Endothelial cell of umbilical vein (primary cell): ENCODE data around the gene ASXL2. TPM values are rescaled to one million over a fixed set of nuclear protein-coding genes. Genes with fewer than 3 reads are reported as not detected.

Source experiments
- BruUV-seq: library from RNA; stranded (reverse); fragments of 400-500 nt; replicated peaks from 2 replicates; lab custom pipeline; 2021; lab: Mats Ljungman, UMichigan
- CTCF ChIA-PET: fragments of 300-600, 350-600 bp; sonication (Branson Sonifier 250); formaldehyde crosslinking; loops from one replicate; lab custom pipeline; 2021; ENCODE audit warnings: antibody characterized with exemption, inconsistent platforms; lab: Charles Lee
- POLR2A ChIA-PET: fragments of 300-600, 350-600 bp; sonication (Branson Sonifier 250); formaldehyde crosslinking; loops from one replicate; lab custom pipeline; 2021; ENCODE audit warnings: antibody characterized with exemption, inconsistent platforms; lab: Charles Lee
- DNase-seq: peaks from one replicate; pipeline ENCODE4 v3.0.0-alpha.2; 2011; ENCODE audit warnings: low read depth, low spot score
- FAIRE-seq: peaks from 2 replicates; lab custom pipeline; 2011; peaks lifted over from hg19 to GRCh38; lab: Jason Lieb, UNC
- H2AFZ ChIP-seq: 2 replicates; pipeline ENCODE4 v1.6.0; 2012; ENCODE audit warnings: low read depth, low read length, control low read depth, inconsistent platforms
- H3K27ac ChIP-seq: 2 replicates; pipeline ENCODE4 v1.5.1; 2011; ENCODE audit warnings: low read depth, mild to moderate bottlenecking, control low read depth, low read length, moderate library complexity; ENCODE audit not compliant: insufficient read depth
- H3K27me3 ChIP-seq, 2 experiments: 2 replicates each; pipeline versions ENCODE4 v1.6.0 to v1.6.1; 2011; ENCODE audit warnings: low read length in 2 of 2, mixed read lengths in 1 of 2; ENCODE audit not compliant: control insufficient read depth in 2 of 2, insufficient read depth in 2 of 2
- H3K36me3 ChIP-seq, 2 experiments: 2 replicates in 1 of 2; 3 replicates in 1 of 2; pipeline ENCODE4 v1.5.1; 2011; ENCODE audit warnings: low read length in 2 of 2, mild to moderate bottlenecking in 1 of 2, moderate library complexity in 1 of 2; ENCODE audit not compliant: control insufficient read depth in 2 of 2, insufficient read depth in 2 of 2; ENCODE audit errors: extremely low read depth in 1 of 2
- H3K4me1 ChIP-seq: 3 replicates; pipeline ENCODE4 v1.5.1; 2011; ENCODE audit warnings: mild to moderate bottlenecking, low read length; ENCODE audit not compliant: control insufficient read depth, insufficient read depth; ENCODE audit errors: extremely low read depth
- H3K4me2 ChIP-seq: 2 replicates; pipeline ENCODE4 v1.6.1; 2011; ENCODE audit warnings: low read length, control low read depth, mixed read lengths; ENCODE audit not compliant: insufficient read depth
- H3K4me3 ChIP-seq, 3 experiments: fragments of 200-600 bp in 1 of 3; sonication (generic), shearing (Covaris generic) in 1 of 3; replicated peaks in 1 of 3; 2 replicates each; pipeline ENCODE4 v1.5.1; 2011 to 2016; ENCODE audit warnings: control low read depth in 3 of 3, low read length in 3 of 3, mild to moderate bottlenecking in 2 of 3, inconsistent platforms in 1 of 3, low read depth in 1 of 3, moderate library complexity in 1 of 3; ENCODE audit not compliant: insufficient read depth in 1 of 3
- H3K79me2 ChIP-seq: 2 replicates; pipeline ENCODE4 v1.6.0; 2012; ENCODE audit warnings: low read length, inconsistent platforms; ENCODE audit not compliant: control insufficient read depth, insufficient read depth
- H3K9ac ChIP-seq: replicated peaks from 2 replicates; pipeline ENCODE3; 2011; ENCODE audit warnings: low read length, control low read depth; ENCODE audit not compliant: insufficient read depth; ENCODE audit errors: extremely low read depth
- H3K9me1 ChIP-seq: replicated peaks from 3 replicates; pipeline ENCODE4 v1.6.0; 2011; ENCODE audit warnings: mild to moderate bottlenecking, low read length; ENCODE audit not compliant: control insufficient read depth, insufficient read depth; ENCODE audit errors: extremely low read depth
- H3K9me3 ChIP-seq: replicated peaks from 2 replicates; pipeline ENCODE4 v1.5.1; 2012; ENCODE audit warnings: low read length, inconsistent platforms; ENCODE audit not compliant: control insufficient read depth, insufficient read depth
- H4K20me1 ChIP-seq: replicated peaks from 2 replicates; pipeline ENCODE3; 2011; ENCODE audit warnings: mild to moderate bottlenecking, low read length; ENCODE audit not compliant: control insufficient read depth, insufficient read depth; ENCODE audit errors: extremely low read depth
- CTCF ChIP-seq, 2 donors: IDR thresholded peaks; 1 replicate in 1 of 2; 2 replicates in 1 of 2; pipeline ENCODE4 v1.5.1; 2011; ENCODE audit warnings: low read length in 2 of 2, mild to moderate bottlenecking in 2 of 2, moderate library complexity in 2 of 2, control low read depth in 1 of 2, inconsistent platforms in 1 of 2, low read depth in 1 of 2; ENCODE audit not compliant: insufficient read depth in 1 of 2; ENCODE audit errors: extremely low read depth in 1 of 2
- EZH2 ChIP-seq: IDR thresholded peaks from 2 replicates; pipeline ENCODE4 v1.6.1; 2012; ENCODE audit warnings: borderline replicate concordance, low read depth, mild to moderate bottlenecking, moderate library complexity, low read length, inconsistent platforms; ENCODE audit not compliant: severe bottlenecking
- FOS ChIP-seq: IDR thresholded peaks from 2 replicates; pipeline ENCODE4 v1.6.1; 2011; ENCODE audit warnings: mild to moderate bottlenecking, low read length, moderate library complexity, borderline replicate concordance; ENCODE audit not compliant: insufficient read depth
- GATA2 ChIP-seq: IDR thresholded peaks from 2 replicates; pipeline ENCODE4 v1.7.0; 2011; ENCODE audit warnings: low read depth, mild to moderate bottlenecking, moderate library complexity, mixed read lengths, low read length; ENCODE audit not compliant: insufficient read length, insufficient read depth
- JUN ChIP-seq: IDR thresholded peaks from 2 replicates; pipeline ENCODE4 v1.6.1; 2011; ENCODE audit warnings: borderline replicate concordance, low read depth; ENCODE audit not compliant: insufficient read length, insufficient read depth
- MAX ChIP-seq: IDR thresholded peaks from 2 replicates; pipeline ENCODE4 v1.6.1; 2011; ENCODE audit not compliant: insufficient read depth, insufficient read length
- MYC ChIP-seq: IDR thresholded peaks from one replicate; pipeline ENCODE4 v1.6.1; 2011; ENCODE audit warnings: mild to moderate bottlenecking, low read depth, low read length
- POLR2A ChIP-seq: IDR thresholded peaks from 2 replicates; pipeline ENCODE4 v1.6.1; 2012; ENCODE audit warnings: low read depth, mild to moderate bottlenecking, control low read depth, low read length
- POLR2AphosphoS5 ChIP-seq: IDR thresholded peaks from 2 replicates; pipeline ENCODE4 v1.6.1; 2012; ENCODE audit warnings: low read depth, mild to moderate bottlenecking, control low read depth, low read length, moderate library complexity; ENCODE audit not compliant: insufficient read depth
- dilution Hi-C: fragments of 300-500 bp; cut with MboI; formaldehyde crosslinking; loops from one replicate; pipeline ENCODE4 v1.15.0; 2019; ENCODE audit warnings: low sequenced_read_pairs; ENCODE audit not compliant: extremely low pct_ligation_motif_present
- intact Hi-C: fragments of 100-400 bp; cut with micrococcal nuclease; formaldehyde crosslinking; loops from one replicate; pipeline ENCODE4 v1.10.0; 2022
- polyA plus RNA-seq, 4 experiments: library from polyadenylated mRNA; depleted of rRNA in 3 of 4; stranded (reverse) in 3 of 4; unstranded in 1 of 4; fragments of >200 nt; gene quantifications; 2 replicates each; pipeline versions ENCODE4 v1.2.1 to v1.2.3, GENCODE V29; 2011 to 2012; ENCODE audit warnings: missing spikeins in 1 of 4
- total RNA-seq: library from RNA; stranded (reverse); gene quantifications from 2 replicates; pipeline ENCODE4 v1.2.3, GENCODE V29; 2021

Gene ASXL2
- total and polyA plus RNA-seq, 2 donors (not counting 3 experiments of a cell fraction or from before 2014, with no cell fraction given): 6.1 to 33.8 TPM

GRCh38 chr2:25903216-25903776 lies 25.0 kb upstream of the ASXL2 start:
- CTCF ChIA-PET: interaction anchor here (1.3 kb wide), 1 partner anchor 14 kb away, joined by 3 read pairs; no protein-coding TSS in a partner anchor
- H3K9ac ChIP-seq: no peak overlapping the region
- no peak overlapping the region for H2AFZ ChIP-seq
- peaks cover 0 to 5% of the 10 kb centered on the region in 2 experiments for H3K27me3 ChIP-seq
- intact Hi-C loops (no loop called here), dilution Hi-C loops (no loop called here)
- FAIRE-seq (no peak), DNase-seq (no peak)
- H3K4me3 ChIP-seq: no peak overlapping the region
- no peaks in the 10 kb centered on the region for H3K4me1 ChIP-seq
- POLR2A ChIA-PET: no interaction called here
- no TSS peak for BruUV-seq
- H4K20me1 ChIP-seq: no peaks in the 10 kb centered on the region
- TF ChIP-seq MAX (no peak), GATA2 (no peak), MYC (no peak), FOS (no peak), JUN (no peak), POLR2AphosphoS5 (no peak), EZH2 (no peak), CTCF (IDR thresholded peaks at IDR 0.05; ENCODE audit: extremely low read depth in 1 of 2, insufficient read depth in 1 of 2, low read depth in 1 of 2, low read length in 2 of 2) (no peak), POLR2A (no peak)
- no peaks in the 10 kb centered on the region for H3K36me3 ChIP-seq
- no peaks in the 10 kb centered on the region for H3K79me2 ChIP-seq
- no peak overlapping the region for H3K4me2 ChIP-seq
- no peaks in the 10 kb centered on the region for H3K9me3 ChIP-seq
- H3K27ac ChIP-seq: no peak overlapping the region
- no peaks in the 10 kb centered on the region for H3K9me1 ChIP-seq
